ENCODE measurements around the gene SCAF1. TPM values are rescaled to one million over a fixed set of nuclear protein-coding genes. Genes with fewer than 3 reads are reported as not detected.

SCAF1 gene
- total and polyA plus RNA-seq, 9 of the 15 experiments (the other 6 are each of a cell fraction or from before 2014, with no cell fraction given): 0.20 to 79.0 (median 4.9) TPM

GRCh38 chr19:49676136-49676783 is 34.3 kb downstream of the SCAF1 start (continued):
- TF ChIP-seq, protein P1, sequence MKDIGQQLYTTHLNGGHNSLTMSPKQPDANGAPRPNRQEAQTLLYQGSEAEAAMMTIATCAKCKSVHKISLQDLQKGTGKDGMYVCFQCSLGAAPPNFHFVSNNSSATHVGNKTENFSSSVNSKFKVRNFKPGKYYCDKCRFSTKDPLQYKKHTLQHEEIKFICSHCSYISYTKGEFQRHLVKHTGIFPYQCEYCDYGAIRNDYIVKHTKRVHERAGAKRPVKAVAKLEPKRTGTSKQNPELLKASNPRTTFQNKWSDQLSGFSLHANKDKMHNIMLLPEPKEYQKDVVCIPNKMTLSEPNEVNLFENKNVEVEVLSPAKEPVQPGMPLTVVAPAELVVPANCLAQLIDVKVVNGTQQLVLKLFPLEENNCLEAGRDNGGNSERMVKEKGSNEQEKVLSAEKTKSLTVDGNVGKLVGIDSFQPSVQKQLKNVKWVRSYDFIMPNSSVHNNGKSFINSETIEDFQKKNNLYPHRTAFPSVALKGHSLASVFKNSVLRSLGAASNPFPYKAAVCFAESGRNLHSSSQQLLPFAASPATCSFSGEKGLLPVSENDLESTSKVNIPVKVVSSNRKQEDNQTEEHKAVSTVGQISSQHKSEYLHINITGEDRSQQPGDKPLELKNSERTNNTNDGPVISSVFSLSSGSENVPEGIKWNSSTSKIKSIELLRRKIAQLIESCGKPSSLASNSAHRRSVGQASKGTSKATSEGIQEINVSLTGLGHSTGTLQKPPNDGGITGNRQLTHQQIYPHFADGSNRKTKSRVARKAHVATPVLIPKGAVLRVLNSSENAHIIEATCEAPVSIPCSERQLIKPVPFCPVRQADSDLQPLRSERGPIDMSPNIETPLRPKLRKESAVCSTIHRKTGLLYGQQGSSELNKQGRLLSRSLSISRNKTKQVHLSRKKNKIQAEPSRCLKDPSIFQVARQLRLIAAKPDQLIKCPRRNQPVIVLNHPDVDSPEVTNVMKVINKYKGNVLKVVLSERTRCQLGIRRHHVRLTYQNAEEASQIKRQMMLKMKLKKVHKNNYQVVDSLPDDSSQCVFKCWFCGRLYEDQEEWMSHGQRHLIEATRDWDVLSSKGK (CRISPR knock-in tag; IDR thresholded peaks at IDR 0.05): no peak
- TF ChIP-seq ZNF212 (CRISPR knock-in tag; IDR thresholded peaks at IDR 0.05): no peak
- no peak for TF ChIP-seq HNRNPH1 (optimal IDR thresholded peaks at IDR 0.05; ENCODE audit: low read depth, low read length)
- no peak for TF ChIP-seq CREB1 (IDR thresholded peaks at IDR 0.05)
- TF ChIP-seq CREB1 (CRISPR knock-in tag; IDR thresholded peaks at IDR 0.05): no peak
- TF ChIP-seq, protein P2, sequence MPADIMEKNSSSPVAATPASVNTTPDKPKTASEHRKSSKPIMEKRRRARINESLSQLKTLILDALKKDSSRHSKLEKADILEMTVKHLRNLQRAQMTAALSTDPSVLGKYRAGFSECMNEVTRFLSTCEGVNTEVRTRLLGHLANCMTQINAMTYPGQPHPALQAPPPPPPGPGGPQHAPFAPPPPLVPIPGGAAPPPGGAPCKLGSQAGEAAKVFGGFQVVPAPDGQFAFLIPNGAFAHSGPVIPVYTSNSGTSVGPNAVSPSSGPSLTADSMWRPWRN (IDR thresholded peaks at IDR 0.05; ENCODE audit: low read depth): no peak; the same call in 1 of the 2 replicates
- TF ChIP-seq TBP (optimal IDR thresholded peaks at IDR 0.05; ENCODE audit: low read depth, low read length): peak; percentile 85
- TF ChIP-seq POU5F1 (IDR thresholded peaks at IDR 0.05; ENCODE audit: borderline replicate concordance, low read depth, low read length, partially characterized antibody): no peak
- no peak for TF ChIP-seq MTA2 (IDR thresholded peaks at IDR 0.05; ENCODE audit: low read depth)
- TF ChIP-seq HNRNPUL1 (IDR thresholded peaks at IDR 0.05; ENCODE audit: low read length): no peak
- no peak for TF ChIP-seq CTBP1 (IDR thresholded peaks at IDR 0.05; ENCODE audit: borderline replicate concordance)
- TF ChIP-seq, protein P3, sequence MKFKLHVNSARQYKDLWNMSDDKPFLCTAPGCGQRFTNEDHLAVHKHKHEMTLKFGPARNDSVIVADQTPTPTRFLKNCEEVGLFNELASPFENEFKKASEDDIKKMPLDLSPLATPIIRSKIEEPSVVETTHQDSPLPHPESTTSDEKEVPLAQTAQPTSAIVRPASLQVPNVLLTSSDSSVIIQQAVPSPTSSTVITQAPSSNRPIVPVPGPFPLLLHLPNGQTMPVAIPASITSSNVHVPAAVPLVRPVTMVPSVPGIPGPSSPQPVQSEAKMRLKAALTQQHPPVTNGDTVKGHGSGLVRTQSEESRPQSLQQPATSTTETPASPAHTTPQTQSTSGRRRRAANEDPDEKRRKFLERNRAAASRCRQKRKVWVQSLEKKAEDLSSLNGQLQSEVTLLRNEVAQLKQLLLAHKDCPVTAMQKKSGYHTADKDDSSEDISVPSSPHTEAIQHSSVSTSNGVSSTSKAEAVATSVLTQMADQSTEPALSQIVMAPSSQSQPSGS (CRISPR knock-in tag; IDR thresholded peaks at IDR 0.05): no peak
- no peak; the same call in 1 of the 2 replicates for TF ChIP-seq TCF3 (CRISPR knock-in tag; IDR thresholded peaks at IDR 0.05)
- TF ChIP-seq EHMT2 (IDR thresholded peaks at IDR 0.05): no peak
- no peak for TF ChIP-seq ZNF23 (CRISPR knock-in tag; IDR thresholded peaks at IDR 0.05)
- TF ChIP-seq NFATC3 (IDR thresholded peaks at IDR 0.05): peak; percentile 42; the same call in 1 of the 2 replicates
- TF ChIP-seq ZNF561 (CRISPR knock-in tag; conservative IDR thresholded peaks at IDR 0.05): no peak
- no peak for TF ChIP-seq SAP30 (IDR thresholded peaks at IDR 0.05; ENCODE audit: borderline replicate concordance, insufficient read depth, low read depth, low read length, poor library complexity, severe bottlenecking)
- no peak for TF ChIP-seq SMARCC2 (IDR thresholded peaks at IDR 0.05; ENCODE audit: low read depth)
- no peak for TF ChIP-seq IFI16 (CRISPR knock-in tag; IDR thresholded peaks at IDR 0.05)
- TF ChIP-seq GABPB1 (CRISPR knock-in tag; IDR thresholded peaks at IDR 0.05): 0 out of 2 replicates have a peak, but pooled peaks have one; percentile 52
- no peak for TF ChIP-seq TCF7 (IDR thresholded peaks at IDR 0.05; ENCODE audit: borderline replicate concordance)
- TF ChIP-seq MCM7 (IDR thresholded peaks at IDR 0.05): no peak
- peak; percentile 87 for TF ChIP-seq CBX1 (IDR thresholded peaks at IDR 0.05; ENCODE audit: low read depth)
- peak; percentile 43; the same call in 1 of the 2 replicates for TF ChIP-seq ZNF384 (IDR thresholded peaks at IDR 0.05; ENCODE audit: low read depth, low read length)
- no peak for TF ChIP-seq ZNF134 (CRISPR knock-in tag; conservative IDR thresholded peaks at IDR 0.05)

All from K562 (cell line).